SK-N-SH (cell line): ENCODE measurements around the gene NDUFAF8. TPM values are rescaled to one million over a fixed set of nuclear protein-coding genes. Genes with fewer than 3 reads are reported as not detected.

ENCODE experiments used
- CTCF ChIA-PET: fragments of 300-600, 350-600 bp; formaldehyde crosslinking; extraction: SDS; loops from one replicate; lab custom pipeline; 2021; lab: Yijun Ruan, JAX
- POLR2A ChIA-PET: fragments of 350-600 bp; sonication (Branson Sonifier 250); formaldehyde crosslinking; extraction: SDS; loops from one replicate; lab custom pipeline; 2020; ENCODE audit warnings: antibody characterized with exemption, inconsistent platforms; lab: Yijun Ruan, JAX
- DNase-seq: peaks from one replicate; pipeline ENCODE4 v3.0.0; 2012
- H2AFZ ChIP-seq: fragments of 200-600 bp; sonication (generic); 2 replicates; pipeline ENCODE4 v1.8.1; 2016; ENCODE audit warnings: antibody characterized with exemption, mild to moderate bottlenecking, low read depth
- H3F3A ChIP-seq: fragments of 200-600 bp; sonication (generic); replicated peaks from 2 replicates; pipeline ENCODE3; 2016; ENCODE audit warnings: antibody characterized with exemption, mild to moderate bottlenecking; ENCODE audit not compliant: insufficient read depth
- H3K27ac ChIP-seq, 2 experiments: fragments of 200-500 bp in 1 of 2; fragments of 200-600 bp in 1 of 2; sonication (Bioruptor generic) in 1 of 2; sonication (generic), shearing (Covaris generic) in 1 of 2; 2 replicates each; pipeline versions ENCODE4 v1.5.1 to v1.6.1; 2014 to 2016; ENCODE audit warnings: low read depth in 2 of 2, inconsistent platforms in 1 of 2, low read length in 1 of 2, mild to moderate bottlenecking in 1 of 2, mixed read lengths in 1 of 2
- H3K27me3 ChIP-seq: fragments of 200-600 bp; sonication (generic), shearing (Covaris generic); 2 replicates; pipeline ENCODE4 v1.6.1; 2016; ENCODE audit warnings: mixed run types; ENCODE audit not compliant: insufficient read depth
- H3K36me3 ChIP-seq, 2 experiments: fragments of 200-500 bp in 1 of 2; fragments of 200-600 bp in 1 of 2; sonication (Bioruptor generic) in 1 of 2; sonication (generic) in 1 of 2; replicated peaks in 1 of 2; 2 replicates each; pipeline versions ENCODE3 to v1.5.1; 2014 to 2016; ENCODE audit warnings: low read length in 1 of 2, mild to moderate bottlenecking in 1 of 2; ENCODE audit not compliant: insufficient read depth in 2 of 2, control insufficient read depth in 1 of 2
- H3K4me1 ChIP-seq, 2 experiments: fragments of 200-500 bp in 1 of 2; fragments of 200-600 bp in 1 of 2; sonication (Bioruptor generic) in 1 of 2; sonication (generic), shearing (Covaris generic) in 1 of 2; 2 replicates each; pipeline versions ENCODE4 v1.5.1 to v1.6.1; 2014 to 2016; ENCODE audit warnings: low read depth in 1 of 2, low read length in 1 of 2, mixed run types in 1 of 2; ENCODE audit not compliant: insufficient read depth in 2 of 2, control insufficient read depth in 1 of 2
- H3K4me2 ChIP-seq: fragments of 200-600 bp; sonication (generic), shearing (Covaris generic); 2 replicates; pipeline ENCODE4 v1.6.1; 2017; ENCODE audit warnings: mixed run types
- H3K4me3 ChIP-seq, 2 experiments: fragments of 200-500 bp in 1 of 2; fragments of 200-600 bp in 1 of 2; sonication (Bioruptor generic) in 1 of 2; sonication (generic), shearing (Covaris generic) in 1 of 2; 2 replicates each; pipeline versions ENCODE4 v1.5.1 to v1.8.1; 2014 to 2016; ENCODE audit warnings: low read depth in 2 of 2, inconsistent platforms in 1 of 2, low read length in 1 of 2, mild to moderate bottlenecking in 1 of 2, mixed read lengths in 1 of 2, moderate library complexity in 1 of 2
- H3K79me2 ChIP-seq: fragments of 200-600 bp; sonication (generic); 2 replicates; pipeline ENCODE4 v1.8.1; 2017; ENCODE audit warnings: mild to moderate bottlenecking; ENCODE audit not compliant: insufficient read depth
- H3K9ac ChIP-seq: fragments of 200-600 bp; sonication (generic); 2 replicates; pipeline ENCODE4 v1.6.1; 2017; ENCODE audit warnings: mixed run types
- H3K9me2 ChIP-seq: fragments of 200-600 bp; sonication (generic); 2 replicates; pipeline ENCODE4 v1.6.1; 2017; ENCODE audit warnings: mixed run types
- H3K9me3 ChIP-seq: fragments of 200-600 bp; sonication (generic); 2 replicates; pipeline ENCODE4 v1.6.1; 2017; ENCODE audit warnings: mixed run types, mild to moderate bottlenecking, moderate library complexity
- H4K20me1 ChIP-seq: fragments of 200-600 bp; sonication (generic); 2 replicates; pipeline ENCODE4 v1.6.1; 2017; ENCODE audit warnings: mild to moderate bottlenecking, mixed run types; ENCODE audit not compliant: insufficient read depth
- CHD2 ChIP-seq: fragments of 150-350 bp; IDR thresholded peaks from 2 replicates; pipeline ENCODE4 v1.6.1; 2018; ENCODE audit warnings: low read length; ENCODE audit not compliant: partially characterized antibody
- EP300 ChIP-seq, 2 experiments: IDR thresholded peaks; 2 replicates each; pipeline versions ENCODE4 v1.4.0 to v1.6.1; 2012; ENCODE audit warnings: borderline replicate concordance in 1 of 2, low read depth in 1 of 2, low read length in 1 of 2
- GATA2 ChIP-seq: sonication (generic); formaldehyde crosslinking; IDR thresholded peaks from 2 replicates; pipeline ENCODE4 v1.5.0; 2020; ENCODE audit warnings: mild to moderate bottlenecking, missing genetic modification reagents
- MEF2A ChIP-seq: IDR thresholded peaks from 2 replicates; pipeline ENCODE4 v1.4.0; 2012; ENCODE audit warnings: low read depth, borderline replicate concordance
- MXI1 ChIP-seq: IDR thresholded peaks from 2 replicates; pipeline ENCODE4 v1.6.1; 2012; ENCODE audit warnings: mild to moderate bottlenecking, low read depth, low read length, improper control_type of control experiment
- NFIC ChIP-seq: IDR thresholded peaks from 2 replicates; pipeline ENCODE4 v1.4.0; 2012; ENCODE audit warnings: borderline replicate concordance
- RAD21 ChIP-seq: IDR thresholded peaks from 2 replicates; pipeline ENCODE4 v1.6.1; 2012; ENCODE audit warnings: mild to moderate bottlenecking, low read length
- SIN3A ChIP-seq: IDR thresholded peaks from 2 replicates; pipeline ENCODE4 v1.6.1; 2012; ENCODE audit warnings: low read depth, mild to moderate bottlenecking, low read length, moderate library complexity, borderline replicate concordance
- TAF1 ChIP-seq: IDR thresholded peaks from 2 replicates; pipeline ENCODE4 v1.6.1; 2012; ENCODE audit warnings: low read depth, mild to moderate bottlenecking, low read length, moderate library complexity, borderline replicate concordance
- TCF12 ChIP-seq: IDR thresholded peaks from 2 replicates; pipeline ENCODE4 v1.4.0; 2012
- USF2 ChIP-seq: fragments of 150-350 bp; IDR thresholded peaks from 2 replicates; pipeline ENCODE4 v1.6.1; 2017; ENCODE audit warnings: antibody characterized with exemption, low read length, low read depth, borderline replicate concordance
- WGBS: methylation state at CpG from one replicate; pipeline ENCODE4 v1.1.6; 2017; ENCODE audit warnings: low lambda C conversion rate; 5-methylcytosine and 5-hydroxymethylcytosine counted together
- polyA plus RNA-seq, 3 experiments: library from polyadenylated mRNA; depleted of rRNA; stranded (reverse); fragments of >200 nt; gene quantifications; 2 replicates each; pipeline ENCODE4 v1.2.3, GENCODE V29; 2012
- TF ChIP-seq, protein P1 (sequence below): IDR thresholded peaks from 2 replicates; pipeline ENCODE4 v1.6.1; 2012; ENCODE audit warnings: mild to moderate bottlenecking, low read depth, low read length, moderate library complexity
- TF ChIP-seq, protein P2 (sequence below): fragments of 200-600 bp; sonication (generic); IDR thresholded peaks from 2 replicates; pipeline ENCODE4 v1.6.1; 2017; ENCODE audit warnings: antibody characterized with exemption, mild to moderate bottlenecking, moderate library complexity

The NDUFAF8 gene
- polyA plus RNA-seq, 1 of the 3 experiments (the other 2 are of a cell fraction), result 229 TPM

- peaks cover 24 to 51% of the 10 kb centered on the region in 2 experiments for H3K36me3 ChIP-seq
- WGBS, result 96% methylated on average over 23 of the region's 23 CpGs
- CTCF ChIA-PET, result interaction anchor here (1.3 kb wide), 1 partner anchor 34 kb away, joined by 4 read pairs; no protein-coding TSS in a partner anchor
These were observed 47.5 kb downstream of the NDUFAF8 start for GRCh38 chr17:81286491-81287145.

GRCh38 chr17:81287152-81287551 lies 48.0 kb downstream of the NDUFAF8 start:
- ChIA-PET POLR2A (no interaction called here), CTCF (interaction anchor here (1.0 to 1.7 kb wide), 4 partner anchors 23 to 55 kb away, joined by 3 to 5 read pairs (median 4); no protein-coding TSS in a partner anchor)
- no peak overlapping the region for H3K27ac ChIP-seq
- DNase-seq, result no peak
- no peak overlapping the region for H3K4me3 ChIP-seq
- no peaks in the 10 kb centered on the region for H3K27me3 ChIP-seq
- H3K9ac ChIP-seq, result no peak overlapping the region
- no peaks in the 10 kb centered on the region for H3K9me3 ChIP-seq
- no peaks in the 10 kb centered on the region for H3K9me2 ChIP-seq
- peaks cover 59% of the 10 kb centered on the region for H4K20me1 ChIP-seq
- WGBS, result 92% methylated on average over 20 of the region's 21 CpGs
- H3K4me2 ChIP-seq, result no peak overlapping the region
- H3K36me3 ChIP-seq, result peaks cover 24 to 46% of the 10 kb centered on the region in 2 experiments
- peaks cover 0 to 4% of the 10 kb centered on the region in 2 experiments; a peak in 1 of 4 replicates for H3K4me1 ChIP-seq
- TF ChIP-seq TCF12 (no peak), NFIC (no peak)
- peaks cover 77% of the 10 kb centered on the region for H3K79me2 ChIP-seq
- no peak overlapping the region for H2AFZ ChIP-seq
- H3F3A ChIP-seq, result no peaks in the 10 kb centered on the region

More at GRCh38 chr17:81286491-81287145, 47.5 kb downstream of the NDUFAF8 start:
- Histone ChIP-seq H3K4me3 (no peak overlapping the region), H3K9ac (no peak overlapping the region), H2AFZ (no peak overlapping the region), H3K27ac (no peak overlapping the region), H3F3A (no peaks in the 10 kb centered on the region), H3K27me3 (no peaks in the 10 kb centered on the region), H3K4me1 (peaks cover 0 to 2% of the 10 kb centered on the region in 2 experiments; a peak in 1 of 4 replicates), H3K79me2 (peaks cover 72% of the 10 kb centered on the region), H3K9me2 (no peaks in the 10 kb centered on the region), H4K20me1 (peaks cover 58% of the 10 kb centered on the region), H3K4me2 (no peak overlapping the region), H3K9me3 (no peaks in the 10 kb centered on the region)
- TF ChIP-seq TAF1, result no peak
- no peak for TF ChIP-seq GATA2
- no peak for TF ChIP-seq CHD2
- no peak for DNase-seq
- POLR2A ChIA-PET, result no interaction called here

- WGBS, result 97% methylated on average over 16 of the region's 16 CpGs
- Histone ChIP-seq H3K9me2 (no peaks in the 10 kb centered on the region), H3K4me2 (no peak overlapping the region), H3K27ac (no peak overlapping the region), H3K9ac (no peak overlapping the region), H3K79me2 (peaks cover 84% of the 10 kb centered on the region), H3K9me3 (no peaks in the 10 kb centered on the region), H3K4me3 (no peak overlapping the region), H3F3A (no peaks in the 10 kb centered on the region), H3K27me3 (no peaks in the 10 kb centered on the region), H3K36me3 (peaks cover 24 to 41% of the 10 kb centered on the region in 2 experiments), H3K4me1 (peaks cover 0 to 9% of the 10 kb centered on the region in 2 experiments; a peak in 1 of 4 replicates), H4K20me1 (peaks cover 63% of the 10 kb centered on the region), H2AFZ (no peak overlapping the region)
- no peak for DNase-seq
- POLR2A ChIA-PET, result no interaction called here
- CTCF ChIA-PET, result interaction anchor here (0.6 to 1.7 kb wide), 6 partner anchors 22 to 110 kb away, joined by 3 to 5 read pairs (median 4); no protein-coding TSS in a partner anchor
- TF ChIP-seq MXI1 (no peak), MEF2A (no peak), USF2 (no peak), SIN3A (no peak), EP300 (IDR thresholded peaks at IDR 0.05; ENCODE audit: borderline replicate concordance in 1 of 2, low read depth in 1 of 2, low read length in 1 of 2) (no peak), RAD21 (no peak)
- TF ChIP-seq, protein P1, sequence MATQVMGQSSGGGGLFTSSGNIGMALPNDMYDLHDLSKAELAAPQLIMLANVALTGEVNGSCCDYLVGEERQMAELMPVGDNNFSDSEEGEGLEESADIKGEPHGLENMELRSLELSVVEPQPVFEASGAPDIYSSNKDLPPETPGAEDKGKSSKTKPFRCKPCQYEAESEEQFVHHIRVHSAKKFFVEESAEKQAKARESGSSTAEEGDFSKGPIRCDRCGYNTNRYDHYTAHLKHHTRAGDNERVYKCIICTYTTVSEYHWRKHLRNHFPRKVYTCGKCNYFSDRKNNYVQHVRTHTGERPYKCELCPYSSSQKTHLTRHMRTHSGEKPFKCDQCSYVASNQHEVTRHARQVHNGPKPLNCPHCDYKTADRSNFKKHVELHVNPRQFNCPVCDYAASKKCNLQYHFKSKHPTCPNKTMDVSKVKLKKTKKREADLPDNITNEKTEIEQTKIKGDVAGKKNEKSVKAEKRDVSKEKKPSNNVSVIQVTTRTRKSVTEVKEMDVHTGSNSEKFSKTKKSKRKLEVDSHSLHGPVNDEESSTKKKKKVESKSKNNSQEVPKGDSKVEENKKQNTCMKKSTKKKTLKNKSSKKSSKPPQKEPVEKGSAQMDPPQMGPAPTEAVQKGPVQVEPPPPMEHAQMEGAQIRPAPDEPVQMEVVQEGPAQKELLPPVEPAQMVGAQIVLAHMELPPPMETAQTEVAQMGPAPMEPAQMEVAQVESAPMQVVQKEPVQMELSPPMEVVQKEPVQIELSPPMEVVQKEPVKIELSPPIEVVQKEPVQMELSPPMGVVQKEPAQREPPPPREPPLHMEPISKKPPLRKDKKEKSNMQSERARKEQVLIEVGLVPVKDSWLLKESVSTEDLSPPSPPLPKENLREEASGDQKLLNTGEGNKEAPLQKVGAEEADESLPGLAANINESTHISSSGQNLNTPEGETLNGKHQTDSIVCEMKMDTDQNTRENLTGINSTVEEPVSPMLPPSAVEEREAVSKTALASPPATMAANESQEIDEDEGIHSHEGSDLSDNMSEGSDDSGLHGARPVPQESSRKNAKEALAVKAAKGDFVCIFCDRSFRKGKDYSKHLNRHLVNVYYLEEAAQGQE, result no peak
- TF ChIP-seq, protein P2, sequence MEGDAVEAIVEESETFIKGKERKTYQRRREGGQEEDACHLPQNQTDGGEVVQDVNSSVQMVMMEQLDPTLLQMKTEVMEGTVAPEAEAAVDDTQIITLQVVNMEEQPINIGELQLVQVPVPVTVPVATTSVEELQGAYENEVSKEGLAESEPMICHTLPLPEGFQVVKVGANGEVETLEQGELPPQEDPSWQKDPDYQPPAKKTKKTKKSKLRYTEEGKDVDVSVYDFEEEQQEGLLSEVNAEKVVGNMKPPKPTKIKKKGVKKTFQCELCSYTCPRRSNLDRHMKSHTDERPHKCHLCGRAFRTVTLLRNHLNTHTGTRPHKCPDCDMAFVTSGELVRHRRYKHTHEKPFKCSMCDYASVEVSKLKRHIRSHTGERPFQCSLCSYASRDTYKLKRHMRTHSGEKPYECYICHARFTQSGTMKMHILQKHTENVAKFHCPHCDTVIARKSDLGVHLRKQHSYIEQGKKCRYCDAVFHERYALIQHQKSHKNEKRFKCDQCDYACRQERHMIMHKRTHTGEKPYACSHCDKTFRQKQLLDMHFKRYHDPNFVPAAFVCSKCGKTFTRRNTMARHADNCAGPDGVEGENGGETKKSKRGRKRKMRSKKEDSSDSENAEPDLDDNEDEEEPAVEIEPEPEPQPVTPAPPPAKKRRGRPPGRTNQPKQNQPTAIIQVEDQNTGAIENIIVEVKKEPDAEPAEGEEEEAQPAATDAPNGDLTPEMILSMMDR, result no peak
These were observed 48.8 kb downstream of the NDUFAF8 start for GRCh38 chr17:81287741-81288430.
